Osteocyte (in vitro differentiated cells): ENCODE results near the gene C2orf92. TPM values are rescaled to one million over a fixed set of nuclear protein-coding genes. Genes with fewer than 3 reads are reported as not detected.
A peak's percentile ranks its signal among the peaks of the same experiment; 100 is the strongest.

Experiments used
- DNase-seq: peaks from one replicate; pipeline ENCODE4 v3.0.0; 2021; ENCODE audit warnings: mixed read lengths; ENCODE audit not compliant: unreplicated experiment; ENCODE audit errors: extremely low spot score
- H3K27ac Mint-ChIP-seq: one replicate; pipeline ENCODE4 v1.8.0; 2021; ENCODE audit warnings: mild to moderate bottlenecking, mixed read lengths; ENCODE audit not compliant: unreplicated experiment
- H3K27me3 Mint-ChIP-seq: one replicate; pipeline ENCODE4 v1.8.0; 2021; ENCODE audit warnings: mixed read lengths; ENCODE audit not compliant: unreplicated experiment
- H3K36me3 Mint-ChIP-seq: one replicate; pipeline ENCODE4 v1.8.0; 2021; ENCODE audit warnings: mixed read lengths; ENCODE audit not compliant: unreplicated experiment
- H3K4me1 Mint-ChIP-seq: one replicate; pipeline ENCODE4 v1.8.0; 2021; ENCODE audit warnings: mixed read lengths; ENCODE audit not compliant: unreplicated experiment
- H3K4me3 Mint-ChIP-seq: one replicate; pipeline ENCODE4 v1.8.0; 2021; ENCODE audit warnings: mild to moderate bottlenecking, moderate library complexity, mixed read lengths; ENCODE audit not compliant: unreplicated experiment
- H3K9me3 Mint-ChIP-seq: one replicate; pipeline ENCODE4 v1.8.0; 2021; ENCODE audit warnings: mixed read lengths; ENCODE audit not compliant: unreplicated experiment
- total RNA-seq: library from RNA; stranded (reverse); gene quantifications from 2 replicates; pipeline ENCODE4 v1.2.1, GENCODE V29; 2021
- TF ChIP-seq, protein P1 (sequence below): fragments of 200-600 bp; sonication (generic); IDR thresholded peaks from 2 replicates; pipeline ENCODE4 v1.5.0; 2021; ENCODE audit warnings: antibody characterized with exemption, mild to moderate bottlenecking, moderate library complexity

C2orf92 gene
- total RNA-seq, 1 donor from 2014 or later, result 13.7 TPM

DNA sequence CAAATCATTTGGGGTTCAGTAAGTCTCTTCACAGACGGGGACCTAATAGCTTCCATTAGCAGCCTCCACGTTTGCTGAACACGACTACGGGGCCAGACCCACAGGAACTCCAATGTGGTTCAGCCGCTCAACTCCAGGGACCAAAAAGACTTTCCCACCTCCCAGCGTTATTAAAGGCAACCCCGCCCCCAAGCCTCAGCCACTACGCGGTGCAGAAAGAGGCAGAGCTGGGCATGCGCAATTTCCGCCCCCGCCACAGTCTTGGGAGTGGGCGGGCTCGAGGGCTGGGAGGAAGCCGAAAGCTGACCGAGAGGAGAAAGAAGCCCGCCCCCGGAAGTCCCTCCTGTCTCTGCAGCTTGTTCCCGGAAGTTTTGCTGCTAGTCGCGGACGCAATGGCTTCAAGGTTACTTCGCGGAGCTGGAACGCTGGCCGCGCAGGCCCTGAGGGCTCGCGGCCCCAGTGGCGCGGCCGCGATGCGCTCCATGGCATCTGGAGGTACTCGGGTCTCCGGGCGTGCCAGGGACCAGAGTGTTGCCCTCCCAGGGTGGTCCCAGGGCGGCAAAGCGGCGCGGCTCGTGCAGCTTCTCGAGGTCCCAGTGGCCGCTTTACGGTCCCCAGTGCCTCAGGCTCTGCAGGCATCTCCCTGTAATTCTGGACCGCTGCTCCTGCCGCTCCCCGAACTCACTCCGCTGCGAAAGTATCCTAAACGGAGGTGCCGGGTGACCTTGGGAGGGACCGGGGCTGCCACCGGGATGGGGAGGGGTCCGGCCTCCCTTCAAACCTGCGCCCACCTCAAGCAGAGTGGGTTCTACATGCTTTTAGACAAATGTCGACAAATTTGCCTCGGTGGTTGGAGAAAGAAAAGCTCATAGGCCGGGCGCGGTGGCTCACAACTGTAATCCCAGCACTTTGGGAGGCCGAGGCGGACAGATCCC lies 23.6 kb upstream of the C2orf92 start, which contains the start of gene COX5B:
COX5B (plus strand) TSS at position 368 of the 935 bp plus-strand sequence; CDS start at position 393, 25 bp downstream.
- peak within 1 kb of the TSS; percentile 90 for H3K4me3 Mint-ChIP-seq
- peak within 1 kb of the TSS; percentile 97 for H3K27ac Mint-ChIP-seq
- H3K4me1 Mint-ChIP-seq, result peaks cover 15% of the 10 kb centered on the region
- H3K27me3 Mint-ChIP-seq, result no peaks in the 10 kb centered on the region
- H3K36me3 Mint-ChIP-seq, result peaks cover 18% of the 10 kb centered on the region
- DNase-seq, result peak; percentile 99
- no peaks in the 10 kb centered on the region for H3K9me3 Mint-ChIP-seq
- TF ChIP-seq, protein P1, sequence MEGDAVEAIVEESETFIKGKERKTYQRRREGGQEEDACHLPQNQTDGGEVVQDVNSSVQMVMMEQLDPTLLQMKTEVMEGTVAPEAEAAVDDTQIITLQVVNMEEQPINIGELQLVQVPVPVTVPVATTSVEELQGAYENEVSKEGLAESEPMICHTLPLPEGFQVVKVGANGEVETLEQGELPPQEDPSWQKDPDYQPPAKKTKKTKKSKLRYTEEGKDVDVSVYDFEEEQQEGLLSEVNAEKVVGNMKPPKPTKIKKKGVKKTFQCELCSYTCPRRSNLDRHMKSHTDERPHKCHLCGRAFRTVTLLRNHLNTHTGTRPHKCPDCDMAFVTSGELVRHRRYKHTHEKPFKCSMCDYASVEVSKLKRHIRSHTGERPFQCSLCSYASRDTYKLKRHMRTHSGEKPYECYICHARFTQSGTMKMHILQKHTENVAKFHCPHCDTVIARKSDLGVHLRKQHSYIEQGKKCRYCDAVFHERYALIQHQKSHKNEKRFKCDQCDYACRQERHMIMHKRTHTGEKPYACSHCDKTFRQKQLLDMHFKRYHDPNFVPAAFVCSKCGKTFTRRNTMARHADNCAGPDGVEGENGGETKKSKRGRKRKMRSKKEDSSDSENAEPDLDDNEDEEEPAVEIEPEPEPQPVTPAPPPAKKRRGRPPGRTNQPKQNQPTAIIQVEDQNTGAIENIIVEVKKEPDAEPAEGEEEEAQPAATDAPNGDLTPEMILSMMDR, result no peak

DNA sequence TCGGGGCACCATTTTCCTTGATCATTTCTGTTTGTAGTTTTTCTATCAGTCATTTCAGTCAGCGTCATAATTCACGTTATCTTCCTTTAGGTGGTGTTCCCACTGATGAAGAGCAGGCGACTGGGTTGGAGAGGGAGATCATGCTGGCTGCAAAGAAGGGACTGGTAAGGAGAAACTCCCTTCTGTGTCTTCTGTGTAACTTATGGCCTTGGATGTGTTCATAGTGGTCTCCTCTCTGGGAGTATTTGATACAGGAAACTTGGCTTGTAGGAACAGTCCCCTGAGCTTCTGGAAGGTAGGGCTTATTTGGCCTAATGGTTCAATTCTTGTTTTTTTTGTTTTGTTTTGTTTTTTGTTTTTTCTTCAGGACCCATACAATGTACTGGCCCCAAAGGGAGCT lies 22.5 kb upstream of the C2orf92 start:
- H3K4me3 Mint-ChIP-seq, result peak overlapping the region; percentile 90
- TF ChIP-seq, protein P1, result no peak
- H3K36me3 Mint-ChIP-seq, result peaks cover 18% of the 10 kb centered on the region
- H3K27ac Mint-ChIP-seq, result peak overlapping the region; percentile 97
- H3K4me1 Mint-ChIP-seq, result peaks cover 15% of the 10 kb centered on the region
- no peaks in the 10 kb centered on the region for H3K27me3 Mint-ChIP-seq
- DNase-seq, result no peak
- no peaks in the 10 kb centered on the region for H3K9me3 Mint-ChIP-seq

DNA sequence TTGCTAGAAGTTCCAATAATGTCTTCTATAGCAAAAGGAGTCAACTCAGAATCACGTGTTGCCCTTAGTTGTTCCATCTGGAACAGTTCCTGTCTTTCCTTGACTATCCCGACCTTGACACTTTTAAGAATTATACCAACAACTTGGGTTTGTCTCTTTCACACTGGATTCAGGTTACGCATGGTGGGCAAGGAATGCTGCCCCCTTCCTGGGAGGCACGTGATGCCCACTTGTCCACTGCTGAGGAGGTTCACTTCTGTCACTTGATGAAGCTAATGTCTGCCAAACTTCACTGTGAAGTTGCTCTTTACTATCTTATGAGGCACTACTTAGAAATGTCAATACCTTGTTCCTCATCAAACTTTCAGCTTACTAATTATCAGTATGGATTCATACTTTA lies 18.4 kb upstream of the C2orf92 start:
- Mint-ChIP-seq H3K4me1 (peaks cover 8% of the 10 kb centered on the region), H3K9me3 (peaks cover 12% of the 10 kb centered on the region), H3K27ac (no peak overlapping the region), H3K36me3 (peaks cover 41% of the 10 kb centered on the region), H3K27me3 (no peaks in the 10 kb centered on the region), H3K4me3 (no peak overlapping the region)
- no peak for DNase-seq
- TF ChIP-seq, protein P1, result no peak

DNA sequence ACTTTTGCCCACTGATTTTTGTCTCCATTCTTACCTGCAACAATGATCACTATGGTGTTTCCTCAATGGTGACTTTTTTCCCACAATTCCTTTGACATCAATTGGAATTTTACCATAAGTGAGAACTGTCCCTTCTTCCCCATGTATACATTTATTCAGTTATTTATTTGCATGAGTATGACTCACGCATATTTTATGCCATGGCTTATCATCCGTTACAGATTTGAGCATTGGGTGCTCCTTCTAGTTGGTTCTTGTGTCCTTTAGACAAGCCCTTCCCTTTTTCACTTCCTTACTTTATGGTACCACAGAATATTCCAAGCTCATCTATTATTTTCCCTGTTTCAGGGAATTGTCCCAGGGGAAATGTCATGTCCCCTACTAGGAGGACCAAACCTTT lies 16.0 kb upstream of the C2orf92 start:
- TF ChIP-seq, protein P1, result no peak
- Mint-ChIP-seq H3K4me1 (no peaks in the 10 kb centered on the region), H3K27ac (no peak overlapping the region), H3K36me3 (peaks cover 44% of the 10 kb centered on the region), H3K27me3 (no peaks in the 10 kb centered on the region), H3K9me3 (peaks cover 12% of the 10 kb centered on the region), H3K4me3 (no peak overlapping the region)
- no peak for DNase-seq

DNA sequence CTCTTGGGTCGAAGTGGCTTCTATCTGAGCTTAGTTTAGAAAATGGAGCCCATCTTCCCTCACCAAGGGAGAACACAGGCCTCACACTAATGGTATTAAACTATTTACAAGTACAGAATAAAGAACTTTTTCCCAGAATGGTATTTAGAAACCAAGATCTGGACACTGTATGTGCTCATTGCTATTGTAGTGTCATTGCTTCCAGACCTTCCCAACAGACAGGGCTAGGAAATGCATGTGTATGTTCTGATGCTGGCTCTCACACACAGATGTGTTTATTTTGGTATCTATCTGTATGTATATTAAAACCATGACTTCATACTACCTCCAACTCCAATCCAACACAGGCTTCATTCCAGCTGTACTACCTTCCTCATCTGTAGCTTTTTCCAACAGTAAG lies 15.6 kb upstream of the C2orf92 start:
- Mint-ChIP-seq H3K4me3 (no peak overlapping the region), H3K27me3 (no peaks in the 10 kb centered on the region), H3K36me3 (peaks cover 41% of the 10 kb centered on the region), H3K4me1 (no peaks in the 10 kb centered on the region), H3K9me3 (peaks cover 12% of the 10 kb centered on the region), H3K27ac (no peak overlapping the region)
- no peak for DNase-seq
- TF ChIP-seq, protein P1, result no peak
